HTR-8/SVneo (cell line): ENCODE data around the gene SLC29A2.
"Not testable (repeated sequence)": the region's sequence is repeated elsewhere in the genome, so short reads cannot be mapped to it uniquely, and the experiment has no call there.

ENCODE experiments used
- DNase-seq: peaks from one replicate; pipeline ENCODE4 v3.0.0; 2011; ENCODE audit warnings: low spot score, mixed read lengths; ENCODE audit not compliant: insufficient read length
- FAIRE-seq: peaks from 2 replicates; lab custom pipeline; 2011; peaks lifted over from hg19 to GRCh38; lab: Jason Lieb, UNC

Gene SLC29A2

DNA sequence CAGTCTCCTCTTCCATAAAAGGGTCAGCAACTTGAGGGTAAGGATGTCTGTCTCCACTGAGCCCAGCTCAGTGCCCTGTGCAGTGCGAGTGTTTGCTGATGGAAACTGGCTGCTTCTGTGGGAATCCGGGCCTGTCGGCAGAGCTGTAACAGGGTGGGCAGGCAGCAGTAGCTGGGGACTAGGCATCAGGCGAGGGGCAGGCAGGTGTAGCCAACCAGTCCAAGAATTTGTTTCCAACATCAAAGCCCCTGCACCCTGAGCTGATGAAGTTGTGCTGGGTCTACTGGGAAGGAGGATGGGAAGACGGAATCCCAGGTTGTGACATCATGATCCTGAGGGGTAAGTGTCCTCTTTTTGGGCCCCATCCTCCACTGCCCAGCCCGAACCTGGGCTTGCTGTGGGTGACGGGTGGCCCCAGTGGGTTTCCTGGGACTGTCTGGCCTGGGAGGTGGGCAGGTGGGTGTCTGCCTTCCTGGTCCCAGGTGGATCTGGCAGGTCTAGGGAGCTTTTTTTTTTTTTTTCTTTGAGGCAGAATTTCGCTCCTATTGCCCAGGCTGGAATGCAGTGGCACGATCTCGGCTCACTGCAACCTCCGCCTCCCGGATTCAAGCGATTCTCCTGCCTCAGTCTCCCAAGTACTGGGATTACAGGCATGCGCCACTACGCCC lies 11.0 kb downstream of the SLC29A2 start:
- FAIRE-seq (no peak), DNase-seq (no peak)

DNA sequence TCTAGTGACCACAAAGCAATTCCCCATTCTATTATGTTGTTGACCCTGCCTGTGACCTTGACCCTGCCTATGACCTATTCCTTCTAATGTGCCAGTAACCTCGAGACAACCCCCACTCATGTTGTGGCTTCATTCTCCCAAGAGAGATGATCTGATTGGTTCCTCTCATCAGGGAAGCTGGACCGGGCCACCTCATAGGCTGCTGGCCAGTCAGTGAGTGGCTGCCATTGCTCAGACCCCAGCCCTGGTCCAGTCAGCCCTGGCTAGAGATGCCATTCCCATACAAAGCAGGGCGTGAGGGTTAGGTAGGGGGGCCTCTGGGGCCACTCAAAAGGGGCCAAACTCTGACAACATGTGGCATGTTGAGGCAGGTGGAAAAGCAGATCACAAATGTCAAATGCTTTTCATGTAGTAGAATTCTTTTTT lies 11.9 kb downstream of the SLC29A2 start:
- no peak for FAIRE-seq

DNA sequence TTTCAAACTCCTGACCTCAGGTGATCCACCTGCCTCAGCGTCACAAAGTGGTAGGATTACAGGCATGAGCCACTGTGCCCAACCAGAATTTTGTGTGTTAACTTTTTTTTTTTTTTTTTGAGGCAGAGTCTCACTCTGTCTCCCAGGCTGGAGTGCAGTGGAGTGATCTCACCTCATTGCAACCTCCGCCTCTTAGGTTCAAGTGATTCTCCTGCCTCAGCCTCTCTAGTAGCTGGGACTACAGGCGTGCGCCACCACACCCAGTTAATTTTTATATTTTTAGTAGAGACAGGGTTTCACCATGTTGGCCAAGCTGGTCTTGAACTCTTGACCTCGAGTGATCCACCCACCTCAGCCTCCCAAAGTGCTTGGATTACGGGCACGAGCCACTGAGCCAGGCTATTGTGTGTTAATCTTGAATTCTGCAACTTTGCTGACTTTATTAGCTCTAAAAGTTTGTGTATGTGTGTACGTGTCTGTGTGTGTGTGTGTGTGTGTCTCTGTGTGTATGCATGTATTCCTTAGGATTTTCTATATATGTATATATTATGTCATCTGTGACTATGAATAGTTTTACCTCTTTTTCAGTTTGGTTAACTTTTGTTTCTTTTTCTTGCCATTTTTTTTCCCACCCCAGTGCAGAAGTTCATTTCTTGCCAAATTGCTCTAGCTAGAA lies 20.9 kb downstream of the SLC29A2 start:
- DNase-seq, FAIRE-seq: not testable (repeated sequence)

More for the DNA sequence above, 11.9 kb downstream of the SLC29A2 start:
- no peak for DNase-seq

DNA sequence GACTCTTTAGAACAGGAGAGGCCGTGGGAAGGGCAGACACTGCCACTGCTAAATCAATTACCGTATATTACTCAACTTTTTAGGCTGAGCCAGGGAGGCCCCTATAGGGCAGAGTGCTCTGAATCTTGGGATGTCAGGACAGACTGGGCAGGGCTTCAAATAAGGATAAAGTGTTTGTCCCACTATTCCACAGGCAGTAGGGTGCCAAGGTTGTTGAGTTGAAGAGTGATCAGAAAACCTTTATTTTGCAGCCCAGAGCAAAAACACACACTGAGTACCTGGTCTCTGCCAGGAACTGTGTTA lies 22.5 kb downstream of the SLC29A2 start:
- FAIRE-seq, result no peak
- no peak for DNase-seq

DNA sequence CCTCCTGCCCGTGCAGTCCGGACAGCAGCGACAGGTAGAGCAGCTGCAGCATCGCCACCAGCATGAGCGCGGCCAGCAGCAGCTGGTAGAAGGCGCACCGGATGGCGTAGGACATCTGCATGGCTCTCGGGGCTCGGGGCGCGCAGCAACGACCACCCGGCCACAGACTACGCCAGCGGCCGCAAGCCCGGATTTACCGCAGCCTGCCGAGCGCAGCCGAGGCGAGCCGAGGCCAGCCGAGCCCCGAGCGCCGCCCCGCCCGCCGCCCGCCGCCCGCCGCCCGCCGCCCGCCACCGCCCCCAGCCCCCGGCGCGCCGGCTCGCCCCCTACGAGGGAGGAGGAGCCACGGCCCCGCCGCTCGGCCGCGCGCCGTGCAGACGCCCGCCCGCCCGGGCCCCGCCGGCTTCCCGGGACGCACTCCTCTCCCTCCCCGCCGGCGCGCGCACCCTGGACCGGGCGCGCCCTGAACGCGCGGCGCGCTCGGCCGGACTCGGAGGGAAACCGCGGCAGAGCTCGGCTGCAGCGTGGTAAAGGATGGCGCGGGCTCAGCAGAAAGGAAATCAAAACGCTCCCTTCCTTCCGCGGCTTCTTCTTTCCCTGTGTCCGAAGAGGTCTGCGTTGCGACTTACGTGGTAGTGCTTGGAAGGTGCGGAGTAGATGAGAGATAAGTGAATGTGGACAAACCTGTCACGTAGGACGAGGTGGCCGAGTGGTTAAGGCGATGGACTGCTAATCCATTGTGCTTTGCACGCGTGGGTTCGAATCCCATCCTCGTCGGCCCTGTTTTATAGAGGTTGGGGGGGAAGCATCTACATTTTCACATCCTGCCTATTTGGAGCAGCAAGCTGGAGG lies 23.9 kb downstream of the SLC29A2 start, which contains the start of gene B4GAT1:
Gene B4GAT1 (minus strand): TSS at position 205 of the 852 bp plus-strand sequence. CDS start 84 bp downstream, at position 121.
- peak; percentile 91 for FAIRE-seq

DNA sequence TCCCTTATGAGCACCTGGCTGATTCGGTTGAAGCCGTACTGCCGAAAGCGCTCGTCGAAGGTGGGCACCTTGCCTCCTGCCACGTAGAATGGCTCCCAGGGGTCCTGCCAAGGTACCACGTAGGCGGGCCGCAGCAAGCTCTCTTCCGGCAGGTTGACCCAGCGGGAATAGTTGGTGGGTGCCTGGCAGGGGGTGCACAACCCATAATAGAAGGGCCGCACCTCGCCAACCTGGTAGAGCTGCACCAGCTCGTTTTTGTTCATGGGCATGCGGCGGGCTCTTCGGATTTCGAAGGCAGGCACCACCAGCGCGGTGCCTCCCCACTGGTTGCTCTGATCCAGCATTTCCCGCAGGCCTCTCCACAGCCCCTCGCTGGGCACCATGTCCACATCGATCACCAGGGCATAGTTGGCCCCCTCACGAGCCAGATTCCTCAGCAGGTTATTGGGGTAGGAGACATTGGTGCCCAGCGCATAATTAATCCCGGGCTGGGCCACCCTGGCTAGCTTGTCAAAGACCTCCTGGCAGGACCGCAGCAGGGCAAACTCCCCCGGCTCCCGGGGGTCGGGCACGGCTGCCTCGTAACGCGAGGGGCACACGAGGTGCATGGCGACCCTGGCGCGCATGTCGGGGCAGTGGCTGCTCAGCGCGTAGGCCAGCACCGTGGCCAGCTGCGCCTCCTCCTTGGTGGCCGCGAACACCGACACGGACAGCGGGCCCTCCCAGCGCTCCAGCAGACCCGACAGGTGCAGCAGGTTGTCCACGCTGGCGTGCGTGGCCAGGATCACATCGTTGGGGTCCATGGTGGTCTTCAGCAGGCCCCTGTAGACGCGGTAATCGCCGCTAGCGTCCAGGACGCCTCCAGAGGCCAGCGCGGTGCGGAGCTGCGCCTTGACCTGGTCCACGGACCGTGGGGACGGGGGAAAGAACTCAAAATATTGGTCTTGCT lies 24.8 kb downstream of the SLC29A2 start:
- FAIRE-seq (peak; percentile 80), DNase-seq (no peak)

More for the DNA sequence above, 23.9 kb downstream of the SLC29A2 start, which contains the start of gene B4GAT1:
- peak; percentile 70 for DNase-seq

DNA sequence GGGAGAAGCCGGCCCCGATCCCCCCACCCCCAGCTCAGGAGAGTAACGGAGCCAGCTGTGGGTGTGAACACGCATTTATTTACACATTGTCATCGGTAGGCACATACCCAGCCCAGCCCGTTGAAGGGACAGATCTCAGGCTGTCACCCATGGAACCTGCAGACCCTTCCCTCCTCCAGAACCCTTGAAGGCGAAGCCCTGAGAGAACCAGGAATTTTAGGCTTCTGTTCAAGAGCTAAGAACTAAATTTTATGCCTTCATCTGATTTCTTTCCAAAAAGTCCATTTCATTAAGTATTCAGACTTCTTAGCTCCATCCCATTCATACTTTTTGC lies 26.3 kb downstream of the SLC29A2 start:
- FAIRE-seq (no peak), DNase-seq (no peak)

DNA sequence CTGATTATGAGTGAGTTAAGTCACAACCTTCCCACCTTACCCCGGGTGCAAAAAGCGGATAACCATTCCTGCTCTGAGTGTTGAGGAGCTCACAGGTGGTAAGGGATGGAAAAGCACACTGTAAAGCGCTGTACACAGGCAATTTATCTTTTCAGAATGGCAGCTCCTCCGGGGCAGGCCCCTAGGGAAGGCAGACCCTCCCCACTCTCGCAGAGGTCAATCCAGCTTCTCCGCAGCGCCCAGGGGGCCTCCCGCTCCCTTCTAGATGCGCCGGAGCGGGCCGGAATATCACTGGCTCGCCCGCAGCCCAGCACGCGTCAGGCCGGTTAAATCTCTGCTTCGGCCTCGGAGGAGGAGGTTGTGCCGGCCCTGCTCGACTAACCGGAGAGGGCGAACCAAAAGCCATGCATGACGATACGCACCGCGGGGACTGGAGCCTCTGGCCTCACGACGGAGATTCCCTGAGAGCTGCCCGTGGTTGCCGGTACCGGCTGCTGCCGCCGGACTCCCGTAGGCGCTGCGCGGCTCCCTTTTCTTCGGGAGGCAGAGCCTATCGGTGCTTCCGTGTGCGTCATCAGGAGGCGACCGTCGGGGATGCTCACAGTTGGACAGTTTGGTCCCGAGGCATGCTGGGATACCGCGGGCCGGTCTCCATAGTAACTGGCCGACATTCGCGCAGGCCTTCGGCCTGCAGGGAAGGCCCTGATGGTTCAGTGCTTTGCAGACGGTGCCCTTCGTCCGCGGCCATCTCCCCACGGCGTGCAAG lies 26.8 kb downstream of the SLC29A2 start, which contains the start of gene BRMS1:
Gene BRMS1 (minus strand): TSS at position 555 of the 766 bp plus-strand sequence. CDS start 2,870 bp downstream, outside the sequence.
- FAIRE-seq (peak; percentile 96), DNase-seq (peak; percentile 99)

DNA sequence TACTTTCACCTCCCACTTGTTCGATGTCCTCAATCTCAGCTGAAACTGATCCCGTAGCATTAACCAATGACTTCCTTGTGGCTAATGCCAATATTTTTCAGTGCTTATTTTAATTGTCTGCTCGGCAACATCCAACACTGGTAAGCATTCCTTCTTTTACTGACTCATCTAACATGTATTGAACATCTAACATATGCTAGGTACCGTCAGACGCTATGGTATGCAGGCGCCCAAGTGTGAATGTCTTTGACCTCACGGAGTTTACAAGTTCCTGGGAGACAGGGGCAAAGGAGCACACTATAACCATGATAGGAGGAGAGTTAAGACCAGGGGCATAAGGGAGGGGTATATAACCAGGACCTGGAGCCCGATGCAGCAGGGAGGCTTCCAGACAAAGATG lies 28.4 kb downstream of the SLC29A2 start:
- no peak for DNase-seq
- FAIRE-seq, result no peak

DNA sequence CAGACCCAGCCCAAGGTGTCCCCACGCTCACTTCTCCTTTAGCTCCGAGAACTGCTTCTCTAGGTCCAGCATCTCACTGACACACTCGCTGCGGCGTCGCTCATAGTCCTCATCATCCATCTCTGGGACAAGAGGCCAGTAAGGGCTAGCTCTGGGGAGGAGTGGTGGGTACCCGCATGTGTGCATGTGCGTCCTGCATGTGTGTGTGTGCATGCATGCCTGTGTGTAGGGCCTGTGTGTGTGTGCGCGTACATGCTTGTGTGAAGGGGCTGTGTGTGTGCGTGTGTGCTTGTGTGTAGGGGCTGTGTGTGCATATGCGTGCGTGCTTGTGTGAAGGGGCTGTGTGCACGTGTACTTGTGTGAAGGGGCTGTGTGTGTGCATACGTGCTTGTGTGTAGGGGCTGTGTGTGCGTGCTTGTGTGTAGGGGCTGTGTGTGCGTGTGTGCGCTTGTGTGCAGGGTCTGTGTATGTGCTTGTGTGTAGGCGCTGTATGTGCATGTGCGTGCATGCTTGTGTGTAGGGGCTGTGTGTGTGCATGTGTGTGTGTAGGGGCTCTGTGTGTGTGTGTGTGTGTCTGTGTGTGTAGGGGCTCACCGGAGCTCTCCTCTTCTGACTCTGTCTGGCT lies 29.9 kb downstream of the SLC29A2 start:
- FAIRE-seq (peak; percentile 87), DNase-seq (no peak)

DNA sequence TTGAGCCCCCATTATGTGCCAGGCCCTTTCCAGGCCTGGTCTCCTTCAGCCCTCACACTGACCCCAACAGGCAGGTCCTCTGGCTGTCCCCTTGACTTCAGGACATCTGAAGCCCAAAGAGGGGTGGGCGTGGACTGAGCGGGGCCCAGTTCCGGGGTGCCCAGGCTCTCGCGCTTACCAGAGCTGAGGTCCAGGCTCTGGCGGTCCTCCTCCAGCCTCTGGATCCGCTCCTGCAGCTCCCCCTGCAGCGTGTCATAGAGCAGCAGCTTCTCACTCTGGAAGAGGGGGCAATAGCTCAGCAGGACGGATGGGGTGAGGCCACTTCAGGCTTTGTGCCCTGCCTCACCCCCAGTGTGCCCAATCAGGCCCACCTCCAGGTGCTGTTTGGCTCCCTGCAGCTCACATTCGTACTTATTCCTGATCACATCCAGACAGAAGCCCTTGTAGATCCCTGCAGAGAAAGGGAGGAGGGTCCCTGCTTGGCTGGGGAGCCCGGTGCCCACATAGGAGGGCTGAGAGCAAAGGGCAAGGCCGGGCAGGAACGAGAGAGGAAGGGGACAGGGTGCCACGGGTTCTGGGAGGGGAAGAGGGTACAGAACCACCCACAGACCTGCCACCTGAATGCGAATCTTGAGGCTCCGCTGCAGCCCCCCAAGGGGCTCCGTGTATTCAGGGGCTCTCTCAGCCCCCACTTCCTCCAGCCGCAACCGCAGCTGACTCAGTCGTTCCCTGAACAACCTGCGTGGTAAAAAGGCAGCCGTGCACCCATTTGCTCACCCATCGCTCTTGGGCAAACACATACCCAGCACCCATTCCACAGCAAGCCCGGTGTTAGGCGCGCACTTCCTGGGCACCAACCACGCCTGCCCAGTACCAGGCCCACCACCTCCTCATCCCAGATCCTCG lies 30.7 kb downstream of the SLC29A2 start:
- DNase-seq (no peak), FAIRE-seq (no peak)

DNA sequence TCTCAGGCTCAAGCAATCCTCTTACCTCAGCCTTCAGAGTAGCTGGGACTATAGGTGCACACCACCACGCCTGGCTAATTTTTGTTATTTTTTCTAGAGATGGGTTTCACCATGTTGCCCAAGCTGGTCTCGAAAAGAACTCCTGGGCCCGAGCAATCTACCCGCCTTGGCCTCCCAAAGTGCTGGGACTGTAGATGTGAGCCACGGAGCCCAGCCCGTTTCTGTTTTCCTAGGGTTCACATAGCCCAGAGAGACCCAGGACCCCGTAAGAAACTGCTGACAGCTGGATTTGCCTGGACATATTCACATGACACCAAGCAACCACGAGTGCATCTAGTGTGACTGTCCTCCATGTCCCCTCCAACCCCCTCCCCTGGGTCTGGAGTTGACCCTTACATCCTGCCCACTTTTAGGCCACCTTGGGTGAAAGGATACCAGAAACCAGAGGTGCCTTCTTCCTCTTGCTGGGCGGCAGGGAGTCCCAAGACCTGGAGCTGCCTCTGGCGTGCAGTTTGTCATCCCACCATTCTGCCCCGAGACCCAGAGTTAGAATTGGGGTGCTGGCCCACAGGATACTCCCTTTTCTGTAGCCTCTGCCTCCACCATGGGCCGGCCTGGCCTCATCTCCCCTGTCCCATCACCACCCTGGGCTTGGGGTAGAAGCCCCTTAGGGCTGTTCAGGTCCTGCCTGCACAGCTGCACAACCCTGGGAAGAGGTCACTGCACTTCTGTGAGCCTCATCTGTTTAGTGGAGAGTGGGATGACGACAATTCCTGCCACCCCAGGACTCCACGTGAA lies 31.7 kb downstream of the SLC29A2 start:
- peak; percentile 4 for FAIRE-seq

DNA sequence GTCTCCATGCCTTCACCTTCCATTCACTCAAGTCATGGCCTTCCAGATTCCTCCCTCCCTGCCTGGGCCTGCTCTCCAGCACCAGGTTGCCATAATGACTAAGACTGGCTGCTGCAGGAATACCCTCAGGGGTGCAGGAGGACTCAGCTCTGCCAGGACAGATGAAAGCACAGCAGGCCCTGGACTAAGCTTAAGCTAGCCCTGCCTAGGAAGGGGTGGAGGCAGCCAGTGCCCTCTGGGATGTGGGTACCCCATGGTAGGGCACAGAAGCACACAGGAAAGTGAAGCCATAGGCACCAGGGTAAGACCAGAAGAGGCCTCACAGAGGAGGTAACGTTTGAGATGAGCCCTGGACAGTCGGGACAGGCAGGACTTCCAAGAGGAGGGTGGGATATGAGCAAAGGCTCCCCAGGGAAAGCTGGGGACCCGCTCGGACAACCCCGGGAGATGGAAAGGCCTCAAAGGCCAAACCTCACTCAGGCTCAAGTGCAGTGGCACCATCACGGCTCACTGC lies 32.3 kb downstream of the SLC29A2 start:
- DNase-seq (no peak), FAIRE-seq (peak; percentile 54)

More for the DNA sequence above, 31.7 kb downstream of the SLC29A2 start:
- no peak for DNase-seq

DNA sequence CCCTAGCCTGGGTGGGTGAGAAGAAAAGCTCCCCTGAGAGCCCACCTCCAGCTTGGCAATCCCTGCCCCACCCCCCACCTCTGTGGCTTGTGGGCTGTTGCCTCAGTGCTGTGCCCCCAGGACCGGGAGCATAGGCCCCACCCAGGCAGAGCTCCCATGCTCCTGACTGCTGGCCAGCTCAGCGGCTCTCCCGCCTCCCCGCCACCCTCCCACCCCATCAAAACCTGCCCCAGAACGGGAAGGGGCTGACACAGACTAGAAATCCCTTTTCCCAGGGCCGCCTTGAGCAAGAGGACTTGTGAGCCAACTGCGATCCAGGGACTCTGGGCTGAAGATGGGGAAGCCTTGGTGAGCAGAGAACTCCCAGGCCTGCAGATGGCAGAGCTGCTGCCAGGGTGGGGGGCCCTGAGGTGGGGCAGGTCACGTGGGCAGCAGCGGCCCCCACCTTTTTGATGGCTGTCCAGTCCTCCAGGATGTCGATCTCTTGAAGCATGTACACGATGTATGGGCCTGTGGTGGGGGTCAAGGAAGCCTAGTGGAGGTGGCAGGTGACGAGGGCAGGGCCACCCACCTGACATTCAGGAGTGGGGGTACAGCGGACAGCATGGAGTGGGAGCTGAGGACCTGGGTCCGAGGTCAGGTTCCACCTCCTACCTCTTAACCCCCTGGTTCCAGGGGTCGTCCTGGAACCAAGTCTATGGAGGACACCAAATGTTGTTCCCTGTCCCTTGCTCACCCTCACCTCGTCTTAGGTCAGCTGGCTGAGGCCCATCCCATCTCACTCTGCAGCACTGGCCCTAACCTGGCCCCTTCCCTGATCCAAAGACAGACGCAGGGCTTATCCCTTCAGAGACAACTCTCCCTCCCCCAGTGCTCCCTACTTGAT lies 33.0 kb downstream of the SLC29A2 start:
- peak; percentile 68 for FAIRE-seq

DNA sequence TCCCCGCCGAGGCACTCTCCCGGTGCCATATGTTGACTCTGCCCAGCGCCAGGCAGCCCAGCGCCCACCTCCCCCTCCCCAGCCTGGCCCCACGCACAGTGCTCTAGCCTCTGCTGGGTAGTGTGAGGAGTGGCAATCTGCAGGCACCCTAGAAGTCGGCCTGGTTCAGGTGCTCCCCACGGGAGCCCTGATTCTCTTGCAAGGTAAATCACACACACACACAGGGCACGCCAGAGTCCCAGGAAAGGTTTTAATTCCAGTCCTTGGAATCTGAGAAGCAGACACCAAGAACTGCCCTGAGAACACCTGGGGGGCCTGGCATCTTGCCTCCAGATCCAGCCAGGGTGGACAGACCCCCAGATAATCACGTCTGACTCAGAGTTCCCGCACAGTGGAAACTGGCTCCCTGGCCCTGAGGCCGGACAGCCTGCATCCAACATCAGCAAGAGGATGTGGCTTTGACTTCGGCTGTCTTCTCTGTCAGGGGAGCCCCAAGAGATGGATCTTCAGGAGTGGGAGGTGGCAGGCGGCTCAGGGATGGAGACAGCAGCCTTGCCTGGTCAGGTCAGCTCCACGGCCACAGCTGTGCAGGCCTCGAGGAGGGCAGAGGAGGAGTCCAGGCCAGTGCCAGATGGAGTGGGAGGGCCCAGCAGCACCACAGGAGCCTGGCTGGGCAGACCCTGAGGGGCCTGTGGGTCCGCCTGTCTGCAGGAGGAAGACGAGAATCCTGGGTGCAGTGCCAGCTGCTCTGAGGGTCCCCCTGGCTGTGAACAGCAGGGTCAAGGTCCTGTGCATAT lies 34.3 kb downstream of the SLC29A2 start:
- no peak for FAIRE-seq
- DNase-seq, result no peak

More for the DNA sequence above, 33.0 kb downstream of the SLC29A2 start:
- DNase-seq, result no peak
